ENCODE measurements around the gene SLC23A2.
A peak's percentile ranks its signal among the peaks of the same experiment; 100 is the strongest.

SLC23A2 gene

DNA sequence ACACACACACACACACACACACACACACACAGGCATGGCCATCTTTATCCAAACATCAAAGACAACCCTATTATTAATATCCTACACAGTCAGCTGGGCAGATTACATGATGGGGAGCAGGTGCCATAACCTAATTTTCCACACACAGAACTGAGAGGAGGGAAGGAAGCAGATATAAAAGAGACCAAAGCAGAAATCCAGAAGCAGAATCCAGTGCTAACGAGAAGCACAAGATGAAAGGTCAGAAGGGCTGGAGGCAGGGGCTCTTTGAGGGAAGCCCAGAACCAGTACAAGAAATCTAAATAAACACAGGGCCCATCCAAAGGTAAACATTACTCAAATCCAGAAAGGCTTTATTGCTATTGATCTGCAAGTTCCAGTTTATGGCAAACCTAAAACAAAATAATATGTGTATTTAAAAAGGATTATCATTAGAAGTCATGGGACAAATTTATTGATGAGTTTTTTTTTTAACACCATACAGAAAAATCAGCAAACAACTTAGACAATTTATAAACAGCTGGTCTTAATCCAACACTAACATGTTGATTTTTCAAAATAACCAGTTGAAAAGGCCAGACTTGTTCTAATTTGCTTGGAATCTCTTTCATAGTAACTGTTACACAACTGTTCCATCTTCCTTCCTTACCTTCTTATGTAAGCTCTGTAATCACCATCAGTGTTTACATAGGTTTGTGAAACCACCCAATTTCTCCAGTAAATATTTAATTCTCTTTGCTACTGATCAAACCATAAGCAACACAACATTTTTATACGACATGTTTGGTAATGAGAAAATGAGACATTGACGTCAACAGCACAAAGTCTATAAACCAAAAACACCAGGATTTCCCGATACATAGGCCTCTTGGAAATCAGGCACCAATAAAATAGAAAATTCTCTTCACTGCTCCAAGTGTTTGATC is 34.2 kb downstream of the SLC23A2 start:
- no peak for DNase-seq (ENCODE audit: low read depth, low spot score)

DNA sequence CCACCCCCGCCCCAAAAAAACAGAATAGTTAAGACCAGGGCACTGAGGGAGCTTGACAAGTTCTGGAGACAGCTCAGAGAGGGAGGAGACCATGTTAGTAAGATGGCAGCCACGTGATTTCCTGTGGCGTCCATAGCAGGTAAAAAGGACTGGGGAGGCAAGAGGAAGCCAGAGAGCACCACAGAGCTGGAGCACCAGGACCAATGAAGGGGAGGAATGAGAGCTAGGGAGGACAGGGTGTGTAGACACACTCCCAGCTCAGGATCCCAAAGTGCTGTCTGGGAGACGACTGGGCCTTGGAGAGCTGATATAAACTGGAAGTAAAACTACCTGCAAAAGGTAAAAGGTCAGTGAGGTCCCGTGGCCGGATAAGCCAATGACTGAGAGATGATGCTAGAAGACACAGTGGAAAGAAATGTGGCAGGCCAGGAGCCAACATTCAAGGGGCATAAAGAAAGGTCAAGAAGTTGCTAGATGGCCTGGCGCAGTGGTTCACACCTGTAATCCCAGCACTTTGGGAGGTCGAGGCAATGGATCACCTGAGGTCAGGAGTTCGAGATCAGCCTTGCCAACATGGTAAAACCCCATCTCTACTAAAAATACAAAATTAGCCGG is 39.0 kb downstream of the SLC23A2 start:
- DNase-seq (ENCODE audit: low read depth, low spot score): no peak

DNA sequence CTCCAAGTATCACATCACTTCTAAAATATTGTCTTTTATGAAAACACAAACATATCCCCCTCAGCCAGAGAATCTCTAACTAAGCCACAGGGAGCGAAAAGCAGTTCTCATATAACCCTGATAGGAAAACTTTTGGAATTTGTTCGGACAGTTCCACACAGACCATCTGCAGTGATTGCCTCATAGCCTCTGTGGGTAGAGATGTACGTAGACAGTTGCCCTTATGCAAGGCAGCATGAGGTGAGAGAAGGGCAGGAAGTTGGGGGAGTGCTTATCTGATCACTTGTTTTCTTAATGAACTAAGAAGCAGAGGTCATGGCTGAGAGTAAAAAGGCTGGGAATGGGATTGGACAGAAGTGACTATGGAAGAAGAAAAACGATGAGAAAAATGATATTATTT is 39.6 kb downstream of the SLC23A2 start:
- no peak for DNase-seq (ENCODE audit: low read depth, low spot score)

DNA sequence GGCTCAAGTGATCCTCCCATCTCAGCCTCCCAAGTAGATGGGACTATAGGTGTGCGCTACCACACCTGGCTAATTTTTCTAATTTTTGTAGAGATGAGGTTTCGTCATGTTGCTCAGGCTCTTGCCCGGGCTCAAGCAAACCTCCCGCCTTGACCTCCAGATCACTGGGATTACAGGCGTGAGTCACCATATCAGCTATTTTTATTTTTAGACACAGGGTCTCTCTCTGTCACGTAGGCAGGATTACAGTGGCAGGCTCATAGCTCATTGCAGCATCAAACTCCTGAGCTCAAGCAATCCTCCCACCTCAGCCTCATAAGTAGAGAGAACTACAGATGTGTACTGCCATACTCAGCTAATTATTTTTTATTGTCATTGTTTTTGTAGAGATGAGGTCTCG is 41.7 kb downstream of the SLC23A2 start:
- no peak for DNase-seq (ENCODE audit: low read depth, low spot score)

DNA sequence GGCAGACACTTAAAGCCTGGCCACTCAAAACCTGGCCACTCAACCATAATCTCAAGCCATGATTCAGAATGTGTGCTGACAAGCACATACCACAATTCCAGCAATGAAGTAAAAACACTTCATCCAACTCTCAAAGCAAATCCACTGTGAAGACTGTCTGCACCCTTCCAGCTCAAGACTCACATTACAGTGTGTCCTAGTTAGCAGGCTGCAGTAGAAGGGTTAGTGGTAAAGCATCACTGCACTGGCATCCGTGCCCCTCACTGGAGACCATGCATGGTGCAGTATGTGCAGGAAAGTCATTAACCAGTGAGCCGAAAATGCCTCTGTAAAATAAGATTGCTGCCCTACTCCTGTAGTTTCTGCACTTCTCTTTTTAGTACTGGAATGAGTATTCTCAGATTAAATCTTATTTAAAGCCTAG is 43.4 kb downstream of the SLC23A2 start:
- no peak for DNase-seq (ENCODE audit: low read depth, low spot score)

DNA sequence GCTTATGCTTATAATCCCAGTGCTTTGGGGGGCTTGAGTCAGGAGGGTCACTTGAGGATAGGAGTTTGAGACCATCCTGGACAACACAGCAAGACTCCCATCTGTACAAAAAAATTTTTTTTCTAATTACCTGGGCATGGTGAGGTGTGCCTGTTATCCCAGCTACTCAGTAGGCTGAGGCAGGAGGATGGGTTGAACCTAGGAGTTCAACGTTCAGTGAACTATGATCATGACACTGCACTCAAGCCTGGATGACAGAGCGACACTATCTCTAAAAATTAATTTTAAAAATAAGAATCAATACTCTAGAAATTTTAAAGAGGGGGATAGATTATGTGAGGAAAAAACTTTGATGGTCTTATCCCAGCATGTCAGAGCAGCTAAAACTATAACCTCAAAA is 44.1 kb downstream of the SLC23A2 start:
- DNase-seq (ENCODE audit: low read depth, low spot score): no peak

DNA sequence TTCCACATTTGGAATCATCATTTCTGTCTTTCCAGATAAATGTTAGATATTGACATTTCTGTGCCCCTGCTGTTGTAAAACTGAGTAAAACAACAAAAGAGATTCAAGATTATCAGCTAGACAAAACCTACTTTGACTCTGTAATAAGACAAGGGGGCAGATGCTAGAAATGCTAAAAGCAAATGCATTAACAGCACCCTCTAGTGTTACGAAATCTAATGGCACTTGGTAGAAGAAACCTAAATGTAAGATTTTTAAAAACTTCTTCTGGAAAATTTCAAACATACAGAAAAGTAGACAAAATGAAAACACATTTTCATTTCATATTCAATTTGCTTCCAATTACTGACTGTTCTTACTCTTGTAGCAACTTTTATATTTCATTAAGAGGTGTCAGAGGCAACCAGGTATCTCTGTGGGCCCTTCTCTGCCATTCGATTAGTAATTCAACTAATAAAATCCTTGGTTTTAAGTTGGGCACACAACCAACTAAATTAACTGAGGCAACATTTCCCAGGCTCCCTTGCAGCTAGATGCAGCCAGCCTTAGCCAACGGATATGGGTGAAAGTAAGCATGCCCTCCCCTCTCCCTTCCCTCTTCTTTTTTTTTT is 45.0 kb downstream of the SLC23A2 start:
- DNase-seq (ENCODE audit: low read depth, low spot score): no peak

DNA sequence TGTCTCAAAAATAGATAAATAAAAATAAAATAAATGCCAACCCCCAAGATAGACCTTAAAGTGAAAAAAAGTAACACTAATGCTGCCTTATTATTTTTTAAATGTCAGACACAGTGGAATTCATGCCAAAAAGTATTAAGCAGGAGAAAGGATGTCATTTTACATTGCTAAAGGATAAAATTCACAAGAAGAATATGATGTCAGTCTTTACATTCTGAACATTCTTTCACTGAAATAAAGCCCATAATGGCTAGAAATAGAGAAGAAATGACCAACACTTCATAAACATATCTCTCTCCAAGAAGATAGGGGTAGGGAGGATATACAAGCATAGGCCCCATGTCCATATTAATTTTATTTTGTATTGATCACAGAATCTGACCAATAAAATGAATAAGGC is 47.4 kb downstream of the SLC23A2 start:
- DNase-seq (ENCODE audit: low read depth, low spot score): no peak

DNA sequence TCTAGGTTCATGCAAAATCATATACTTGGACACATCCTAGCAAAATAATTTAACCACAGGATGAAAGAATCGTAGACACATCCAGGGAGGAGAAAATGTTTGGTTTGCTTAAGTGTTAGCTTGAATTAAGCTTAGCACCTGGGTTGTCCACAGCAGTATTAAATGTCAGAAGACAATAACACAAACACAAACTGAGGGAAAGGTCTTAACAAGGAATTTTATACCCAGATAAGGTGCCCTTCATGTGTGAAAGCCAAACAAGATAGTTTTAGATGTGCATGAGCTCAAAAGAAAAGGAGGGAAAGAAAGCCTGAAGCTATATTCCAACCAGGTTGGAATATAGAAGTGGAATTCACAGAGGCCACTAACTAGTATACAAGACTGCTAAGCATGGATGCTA is 49.1 kb downstream of the SLC23A2 start:
- DNase-seq (ENCODE audit: low read depth, low spot score): no peak

DNA sequence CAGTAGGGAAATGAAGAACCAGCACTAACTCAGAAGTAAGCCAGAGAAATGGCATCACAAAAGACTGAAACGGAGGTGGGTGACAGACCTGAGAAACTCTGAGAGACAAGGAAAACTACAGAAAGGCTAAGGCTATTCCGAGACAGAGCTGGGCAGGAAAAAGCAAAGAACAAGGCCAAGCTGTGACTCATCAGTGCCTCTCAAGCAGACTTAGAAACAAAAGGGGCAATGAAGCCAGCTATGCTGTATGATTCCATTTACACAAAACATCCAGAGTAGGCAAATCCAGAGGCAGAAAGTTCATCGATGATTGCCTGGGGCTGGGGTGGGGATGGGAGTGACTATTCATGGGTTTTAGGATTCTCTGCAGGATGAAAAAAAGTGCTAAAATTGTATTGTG is 50.0 kb downstream of the SLC23A2 start:
- peak; percentile 6 for DNase-seq (ENCODE audit: low read depth, low spot score)

DNA sequence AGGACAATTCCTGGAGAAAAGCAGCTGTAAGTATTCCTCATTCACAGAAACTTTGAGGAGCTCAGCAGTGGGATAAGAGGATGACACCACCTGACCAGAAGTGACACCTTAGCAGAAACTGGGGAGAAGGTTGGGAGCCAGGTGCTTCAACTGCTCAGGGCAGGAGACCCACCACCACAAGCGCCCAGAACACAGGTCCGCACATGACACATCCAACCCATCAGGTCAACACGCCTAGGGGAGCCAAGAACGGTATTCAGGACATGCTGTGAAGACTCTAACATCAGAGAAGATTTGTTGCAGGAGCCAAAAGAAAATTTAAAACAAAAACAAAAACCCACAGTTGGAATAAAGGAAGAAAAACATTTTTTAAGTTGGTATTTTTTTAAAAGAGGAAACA is 50.5 kb downstream of the SLC23A2 start:
- no peak for DNase-seq (ENCODE audit: low read depth, low spot score)

DNA sequence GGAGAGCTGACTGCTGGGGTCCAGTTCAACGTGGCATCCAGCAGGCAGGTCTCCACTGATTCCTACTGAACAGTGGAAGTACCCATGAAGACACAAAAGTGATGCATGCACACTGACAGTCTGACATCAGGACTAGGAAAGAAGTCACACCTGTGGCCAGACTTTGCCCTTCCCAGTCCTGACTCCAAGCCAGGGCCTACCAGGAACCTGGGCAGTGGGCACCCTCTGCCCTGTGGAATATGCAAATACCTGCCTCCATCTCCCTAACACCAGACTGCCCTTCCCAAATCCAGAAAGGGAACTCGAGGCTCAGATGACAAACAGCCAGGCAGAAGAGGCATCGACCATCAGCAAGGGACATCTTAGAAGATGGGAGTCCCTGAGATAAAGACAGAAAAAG is 50.9 kb downstream of the SLC23A2 start:
- no peak for DNase-seq (ENCODE audit: low read depth, low spot score)

DNA sequence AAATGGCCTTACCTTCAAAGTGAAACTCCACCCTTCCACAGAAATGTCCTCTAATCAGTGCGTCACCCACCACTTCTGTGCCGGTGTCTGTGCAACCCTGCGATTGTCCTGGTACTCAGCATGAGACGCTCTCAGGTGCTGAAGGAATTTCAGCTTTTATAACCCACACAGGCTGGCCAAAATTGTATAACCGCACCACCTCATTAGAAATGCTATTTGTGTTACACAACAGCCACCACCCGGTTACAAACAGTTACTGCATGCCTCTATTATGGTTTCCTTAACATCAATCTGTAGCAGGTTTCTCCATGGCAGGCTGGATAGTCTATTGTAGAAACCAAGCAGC is 51.5 kb downstream of the SLC23A2 start:
- peak; percentile 10 for DNase-seq (ENCODE audit: low read depth, low spot score)

DNA sequence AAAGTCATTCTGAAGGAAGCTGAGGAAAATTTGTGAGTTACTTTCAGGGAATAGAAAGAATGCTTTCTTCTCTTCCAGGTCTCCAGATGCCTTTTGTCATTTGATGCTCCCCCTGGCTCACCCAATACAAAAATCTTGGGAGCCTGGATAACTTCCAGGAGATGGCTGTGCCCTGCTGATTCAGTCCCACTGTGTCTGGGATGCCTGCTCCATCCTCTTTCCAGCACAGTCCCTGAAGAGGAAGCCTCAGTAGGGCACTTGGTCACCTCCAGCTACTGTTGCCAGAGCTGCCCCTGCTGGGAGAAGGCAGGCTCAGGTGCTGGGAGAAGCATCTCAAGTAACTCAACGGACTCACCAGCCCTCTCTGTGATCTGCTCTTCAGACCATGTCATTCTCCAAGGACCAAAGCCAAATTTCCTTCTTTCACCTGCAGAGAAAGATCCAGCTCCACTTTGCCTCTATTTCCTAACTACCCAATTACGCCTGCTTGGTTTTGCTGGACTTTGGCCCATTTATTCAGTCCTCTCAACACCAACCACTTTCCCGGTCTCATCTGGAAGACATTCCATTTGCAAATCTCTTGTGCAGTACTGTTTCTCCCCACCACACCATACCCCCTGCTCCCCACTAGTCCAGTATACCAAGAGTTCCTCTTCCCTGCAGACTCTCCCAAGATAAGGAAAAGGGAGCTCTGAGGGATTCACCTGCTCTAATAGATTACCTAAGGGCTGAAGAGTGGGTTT is 53.3 kb downstream of the SLC23A2 start:
- no peak for DNase-seq (ENCODE audit: low read depth, low spot score)

DNA sequence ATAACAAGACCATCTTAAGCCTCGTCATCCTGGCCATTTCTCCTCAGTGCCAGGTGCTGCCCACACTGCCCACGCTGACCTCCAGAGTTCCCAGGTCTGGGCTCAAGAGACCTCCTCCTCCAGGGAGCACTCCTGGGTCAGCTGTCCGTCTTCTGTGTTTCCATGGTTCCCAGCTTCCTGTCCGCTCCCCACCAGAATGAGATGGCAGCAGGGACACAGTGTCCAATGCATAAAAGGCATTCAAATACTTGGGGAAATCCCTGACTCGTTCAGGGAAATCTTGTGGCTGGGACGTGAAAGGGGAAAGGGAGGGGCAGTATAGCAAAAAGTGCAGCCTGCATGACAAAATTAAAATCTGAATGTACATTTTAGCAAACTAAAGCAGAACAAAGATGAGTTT is 54.3 kb downstream of the SLC23A2 start:
- DNase-seq (ENCODE audit: low read depth, low spot score): no peak

DNA sequence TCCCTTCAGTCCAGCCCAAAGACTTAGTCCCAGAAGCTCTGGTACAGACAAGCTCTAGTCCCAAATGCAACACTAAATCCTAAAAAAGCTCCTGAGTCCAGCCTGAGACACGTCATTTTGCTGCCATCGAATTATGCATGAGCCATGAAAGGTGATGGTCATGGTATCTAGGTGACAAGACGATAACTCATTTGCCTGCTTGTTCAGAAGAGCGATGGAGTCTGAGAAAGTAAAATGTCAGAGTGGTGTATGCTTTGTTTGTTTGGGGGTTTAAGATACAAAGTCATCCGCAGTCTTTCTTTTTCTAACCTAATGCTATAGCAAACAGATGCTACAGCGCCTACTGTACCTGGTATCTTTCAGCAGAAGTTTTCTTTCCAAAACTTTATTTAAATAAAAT is 54.7 kb downstream of the SLC23A2 start:
- DNase-seq (ENCODE audit: low read depth, low spot score): no peak

DNA sequence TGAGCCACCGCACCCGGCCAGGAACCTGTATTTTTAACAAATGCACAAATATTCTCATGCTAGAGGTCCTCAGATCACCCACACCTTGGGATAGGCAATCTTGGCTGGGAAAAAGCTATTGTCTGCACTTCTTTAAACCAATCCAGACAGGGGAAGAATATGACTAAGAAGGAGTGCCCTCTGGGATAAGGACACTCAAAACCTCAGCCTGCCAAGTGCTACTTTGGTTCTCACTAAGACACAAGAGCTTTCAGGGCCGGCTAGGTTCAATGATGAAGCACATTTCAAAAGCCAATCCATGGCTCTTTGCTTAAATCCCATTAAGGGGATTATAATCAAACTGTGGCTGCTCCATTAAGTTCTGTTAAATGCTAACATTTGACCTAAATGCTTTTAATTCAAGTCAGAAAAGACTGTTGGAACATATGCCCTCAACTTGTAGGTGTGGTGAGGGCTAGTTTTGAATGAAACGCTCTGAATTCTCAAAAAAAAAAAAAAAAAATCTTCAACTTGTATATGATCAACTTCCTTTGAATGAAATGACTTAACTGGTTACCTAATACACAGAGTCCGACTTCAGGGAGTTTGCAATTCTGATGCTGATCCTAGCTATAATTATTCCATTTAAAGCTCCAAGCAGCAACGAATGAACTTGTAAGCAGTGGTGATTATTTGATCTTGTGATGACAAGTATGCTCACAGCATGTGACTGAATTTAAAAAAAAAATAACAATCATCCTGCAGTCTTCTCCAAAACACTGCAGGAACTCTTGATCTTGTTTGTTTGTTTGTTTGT is 56.6 kb downstream of the SLC23A2 start:
- no peak for DNase-seq (ENCODE audit: low read depth, low spot score)

DNA sequence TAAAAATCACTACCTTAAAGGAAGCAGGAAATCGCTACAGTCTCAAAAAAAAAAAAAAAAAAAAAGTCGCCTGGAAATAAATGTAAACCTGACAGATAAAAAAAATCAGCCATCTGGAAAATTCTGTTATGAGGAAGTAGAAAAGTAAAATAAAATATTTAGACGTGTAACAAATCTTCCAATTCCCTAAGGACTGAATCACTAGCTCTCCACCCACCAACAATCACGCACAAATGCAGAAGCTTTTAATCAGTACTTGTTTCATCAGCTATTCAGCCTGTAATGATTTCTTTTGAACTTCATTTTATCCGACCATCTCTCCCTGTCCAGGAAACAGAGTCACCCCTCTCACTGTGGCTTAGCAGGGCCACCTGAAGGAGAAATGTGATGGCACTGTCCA is 59.0 kb downstream of the SLC23A2 start:
- DNase-seq (ENCODE audit: low read depth, low spot score): no peak

DNA sequence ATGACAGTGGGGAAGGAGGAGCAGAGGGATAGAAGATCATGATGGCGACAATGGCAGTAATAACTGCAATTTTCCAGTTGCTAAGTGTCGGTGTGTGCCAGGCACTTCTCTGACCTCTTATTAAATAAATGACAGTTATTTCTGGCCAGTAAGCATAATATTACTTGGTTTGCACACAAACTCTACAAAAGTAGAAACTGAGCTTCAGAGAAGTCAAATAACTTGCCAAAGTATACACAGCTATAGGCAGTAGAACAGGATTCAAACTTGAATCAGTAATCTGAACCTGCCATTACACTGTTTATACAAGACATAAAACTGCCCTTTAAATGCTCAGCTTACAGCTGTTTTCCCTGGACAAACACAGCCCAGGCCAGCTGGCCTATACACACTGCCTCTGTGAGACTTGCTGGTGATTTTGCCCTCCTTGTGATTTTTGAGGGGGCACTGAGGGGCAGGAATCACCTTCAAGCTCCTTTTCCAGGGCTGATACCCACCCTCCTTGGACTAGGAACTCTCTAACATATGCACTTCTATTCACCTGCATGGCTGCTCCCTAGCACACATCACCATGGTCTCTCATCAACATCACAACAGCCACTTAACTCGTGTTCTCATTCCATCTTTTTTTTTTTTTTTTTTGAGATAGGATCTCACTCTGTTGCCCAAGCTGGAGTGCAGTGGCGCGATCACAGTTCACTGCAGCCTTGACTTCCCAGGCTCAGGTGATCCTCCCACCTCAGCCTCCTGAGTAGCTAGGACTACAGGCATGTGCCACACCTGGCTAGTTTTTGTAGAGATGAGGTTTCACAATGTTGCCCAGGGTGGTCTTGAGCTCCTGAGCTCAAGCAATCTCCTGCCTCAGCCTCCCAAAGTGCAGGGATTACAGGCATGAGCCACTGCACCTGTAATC is 63.6 kb downstream of the SLC23A2 start:
- DNase-seq (ENCODE audit: low read depth, low spot score): no peak

DNA sequence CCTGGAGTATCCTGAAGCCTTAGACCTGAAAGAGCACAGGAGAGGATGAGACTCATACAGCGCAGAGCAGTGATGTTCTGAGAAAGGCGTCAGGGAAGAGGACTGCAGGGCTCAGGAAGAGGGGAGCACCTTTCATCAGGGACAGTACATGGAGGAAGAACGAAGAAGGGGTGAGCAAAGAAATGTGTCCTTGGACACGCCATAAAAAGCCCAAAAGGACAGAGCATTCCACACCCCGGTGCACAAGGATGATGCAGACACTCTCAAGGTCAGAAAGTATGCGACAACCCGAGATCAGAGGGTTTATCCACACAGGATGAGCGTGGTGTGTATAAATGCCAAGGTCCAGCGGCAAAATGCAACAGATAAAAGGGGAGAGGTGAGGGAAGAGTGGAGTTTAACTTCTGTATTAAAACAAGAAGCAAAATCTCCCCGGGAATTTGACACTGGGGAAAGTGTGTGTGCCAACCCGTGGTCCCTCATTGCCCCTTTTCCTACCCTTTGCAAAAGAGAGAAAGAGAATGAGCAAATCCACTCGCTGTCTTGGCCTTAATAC is 64.4 kb downstream of the SLC23A2 start:
- DNase-seq (ENCODE audit: low read depth, low spot score): no peak
